SK-N-DZ (cell line): ENCODE measurements around the gene FBXO47.

Source experiments
- DNase-seq: peaks from one replicate; pipeline ENCODE4 v3.0.0-alpha.2; 2015; ENCODE audit warnings: low spot score

FBXO47 gene

GRCh38 chr17:38905375-38905774 lies 61.8 kb downstream of the FBXO47 start:
- no peak for DNase-seq

- no peak for DNase-seq
These were observed 62.3 kb downstream of the FBXO47 start for GRCh38 chr17:38904892-38905291.

DNA sequence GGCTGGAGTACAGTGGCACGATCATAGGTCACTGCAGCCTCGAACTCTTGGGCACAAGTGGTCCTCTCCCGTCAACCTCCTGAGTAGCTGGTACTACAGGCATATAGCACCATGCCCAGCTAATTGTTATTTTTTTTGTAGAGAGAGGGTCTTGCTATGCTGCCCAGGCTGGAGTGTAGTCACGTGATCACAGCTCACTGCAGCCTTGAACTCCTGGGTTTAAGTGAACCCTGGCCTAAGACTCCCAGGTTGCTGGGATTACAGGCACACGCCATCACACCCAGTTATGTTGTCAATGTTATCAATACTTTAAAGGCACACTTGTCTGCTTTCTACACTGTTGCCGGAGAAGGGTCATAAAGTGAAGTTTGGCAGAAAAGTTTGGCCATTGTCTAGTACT lies 63.8 kb downstream of the FBXO47 start:
- DNase-seq: no peak

GRCh38 chr17:38900978-38901656 lies 66.1 kb downstream of the FBXO47 start:
- DNase-seq: peak; percentile 73

DNA sequence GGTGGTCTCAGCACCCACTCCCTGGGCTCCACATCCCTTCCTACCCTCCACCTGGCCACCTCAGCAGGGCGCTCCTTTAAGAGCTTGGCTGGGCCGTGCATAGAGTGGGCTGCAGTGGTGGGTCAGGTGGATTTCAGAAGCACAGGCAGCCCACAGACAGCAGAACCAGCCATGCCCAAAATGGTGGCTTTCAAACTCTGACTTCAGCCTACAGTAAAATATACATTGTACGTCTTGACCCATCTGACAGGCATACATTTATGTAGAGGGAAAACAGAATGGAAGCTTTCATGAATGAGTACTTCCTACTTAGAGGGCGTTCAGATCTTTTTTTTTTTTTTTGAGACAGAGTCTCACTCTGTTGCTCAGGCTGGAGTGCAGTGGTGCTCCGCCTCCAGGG lies 67.8 kb downstream of the FBXO47 start:
- no peak for DNase-seq

- DNase-seq: no peak
These were observed 68.3 kb downstream of the FBXO47 start for GRCh38 chr17:38898812-38899348.

DNA sequence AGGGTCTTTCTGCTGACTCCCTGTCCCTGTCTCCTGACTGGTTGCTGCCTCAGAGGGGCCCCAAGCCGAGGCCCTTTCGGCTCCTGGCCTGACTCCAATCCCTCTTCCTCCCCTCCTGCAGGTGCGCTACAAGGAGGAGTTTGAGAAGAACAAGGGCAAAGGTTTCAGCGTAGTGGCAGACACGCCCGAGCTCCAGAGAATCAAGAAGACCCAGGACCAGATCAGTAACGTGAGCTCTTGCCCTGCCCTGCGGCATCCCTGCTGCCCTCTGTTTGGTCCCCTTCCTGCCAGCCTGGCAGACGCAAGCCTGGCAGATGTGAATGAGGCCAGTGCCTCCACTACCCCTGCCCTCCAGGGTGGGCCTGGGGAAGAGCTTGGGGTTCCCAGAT lies 68.9 kb downstream of the FBXO47 start:
- DNase-seq: no peak

- DNase-seq: no peak
These were observed 69.4 kb downstream of the FBXO47 start for GRCh38 chr17:38897671-38898290.

DNA sequence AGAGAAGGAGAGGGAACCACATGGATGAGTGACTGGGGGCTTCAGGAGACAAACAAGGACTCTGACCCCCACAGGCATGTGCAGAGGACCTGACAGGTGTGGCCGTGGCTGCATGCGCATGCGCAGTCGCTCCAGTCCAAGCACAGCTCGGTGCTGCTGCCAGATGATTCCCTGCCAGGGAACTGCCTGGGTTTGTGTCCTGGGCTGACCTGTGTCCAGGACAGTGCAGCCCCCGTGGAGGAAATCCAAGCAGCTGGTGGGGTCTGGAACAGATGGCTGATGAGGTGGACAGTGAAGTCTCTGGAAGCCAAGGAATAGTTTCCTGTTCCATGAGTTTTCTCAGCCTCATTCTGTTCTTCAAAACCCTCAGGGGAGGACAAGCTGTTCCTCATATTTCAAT lies 70.0 kb downstream of the FBXO47 start:
- no peak for DNase-seq

- no peak for DNase-seq
These were observed 70.8 kb downstream of the FBXO47 start for GRCh38 chr17:38896346-38896954.

- DNase-seq: no peak
These were observed 72.9 kb downstream of the FBXO47 start for GRCh38 chr17:38894276-38894675.

- no peak for DNase-seq
These were observed 73.6 kb downstream of the FBXO47 start for GRCh38 chr17:38893607-38894006.

DNA sequence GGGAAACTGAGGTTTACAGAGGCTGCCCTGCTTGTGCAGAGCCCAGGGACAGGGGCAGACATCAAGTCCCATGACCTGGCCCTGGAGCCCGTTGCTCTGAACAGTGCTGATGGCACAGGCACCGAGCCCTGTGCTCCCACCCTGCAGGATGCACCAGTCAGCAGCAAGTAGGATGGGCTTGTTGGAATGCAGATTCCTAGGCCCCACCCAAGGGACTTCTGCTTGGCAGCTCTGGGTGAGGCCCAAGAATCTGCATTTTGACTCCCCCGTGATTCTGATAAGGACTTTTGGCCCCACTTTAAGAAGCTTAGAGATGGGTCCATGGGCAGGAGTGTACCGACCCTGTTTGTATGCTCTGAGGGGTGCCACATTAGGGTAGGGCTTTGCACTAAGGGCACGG lies 74.1 kb downstream of the FBXO47 start:
- DNase-seq: no peak

DNA sequence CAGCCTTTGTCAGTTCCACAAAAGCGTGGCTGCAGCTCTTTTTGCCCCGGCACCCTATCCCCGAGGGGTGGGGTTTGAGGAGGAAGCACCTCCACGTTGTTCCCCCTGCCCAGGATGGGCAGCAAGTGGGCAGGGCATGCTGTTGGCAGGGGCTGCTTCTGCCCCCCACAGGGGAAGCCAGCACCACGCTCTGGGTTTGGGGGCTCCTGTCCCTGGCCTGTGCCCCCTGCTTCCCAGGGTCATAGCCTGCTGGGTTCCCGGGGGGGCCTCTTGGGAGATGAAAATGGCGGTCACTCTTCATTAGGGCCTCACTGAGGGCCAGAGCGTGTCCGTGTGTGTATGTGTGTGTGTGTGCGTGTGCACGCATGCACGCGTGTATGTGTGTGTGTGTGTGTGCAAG lies 74.6 kb downstream of the FBXO47 start:
- DNase-seq: no peak

- no peak for DNase-seq
These were observed 75.1 kb downstream of the FBXO47 start for GRCh38 chr17:38892083-38892482.

DNA sequence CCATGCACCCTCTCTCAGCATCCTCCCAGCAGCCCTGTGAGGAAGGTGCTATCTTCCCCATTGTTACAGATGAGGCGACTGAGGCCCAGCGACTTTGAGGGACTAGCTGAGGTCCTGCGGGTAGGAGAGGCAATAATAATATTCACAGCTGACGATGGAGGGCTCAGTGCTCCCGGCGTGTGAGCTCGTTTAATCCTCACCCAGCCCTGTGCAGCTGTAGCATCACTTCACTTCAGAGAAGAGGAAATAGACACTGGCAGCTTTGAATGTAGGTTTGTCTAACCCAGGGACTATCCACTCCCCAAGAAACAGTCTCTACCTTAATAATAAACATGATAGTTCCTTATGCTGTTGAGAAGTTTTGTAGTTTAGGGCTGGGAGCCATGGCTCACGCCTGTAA lies 75.8 kb downstream of the FBXO47 start:
- no peak for DNase-seq

GRCh38 chr17:38890410-38890746 lies 76.8 kb downstream of the FBXO47 start:
- no peak for DNase-seq

DNA sequence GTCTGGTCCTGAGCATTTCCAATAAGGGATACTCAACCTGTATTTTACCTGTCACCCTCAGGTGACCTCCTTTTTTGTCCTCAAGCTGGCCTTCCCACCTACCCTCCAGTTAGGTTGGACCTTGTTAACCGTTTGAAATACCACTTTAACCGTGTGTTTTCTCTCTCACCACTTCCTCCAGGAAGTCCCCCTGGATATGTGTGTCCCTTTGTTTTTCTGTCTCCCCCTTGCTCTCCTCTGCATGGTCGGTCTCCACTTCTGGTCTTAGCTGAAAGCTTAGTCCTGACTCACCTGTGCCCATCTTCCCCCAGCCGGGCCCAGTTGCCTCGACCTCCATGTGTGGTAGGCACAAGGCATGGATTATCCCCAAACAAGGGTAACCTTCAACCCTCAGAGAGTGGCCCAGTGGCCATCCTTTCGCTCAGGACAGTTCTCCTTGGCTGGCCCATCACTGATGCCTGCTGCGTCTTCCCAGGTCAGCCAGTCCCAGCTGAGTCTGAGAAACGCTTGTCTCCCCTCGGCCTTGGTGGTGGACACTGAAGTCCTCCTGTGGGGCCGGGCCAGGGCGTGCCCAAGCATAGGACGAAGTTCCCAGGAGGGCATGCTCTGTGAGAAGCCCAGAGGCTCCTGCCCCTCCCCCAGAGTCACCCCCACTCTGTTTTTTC lies 77.3 kb downstream of the FBXO47 start:
- DNase-seq: no peak

DNA sequence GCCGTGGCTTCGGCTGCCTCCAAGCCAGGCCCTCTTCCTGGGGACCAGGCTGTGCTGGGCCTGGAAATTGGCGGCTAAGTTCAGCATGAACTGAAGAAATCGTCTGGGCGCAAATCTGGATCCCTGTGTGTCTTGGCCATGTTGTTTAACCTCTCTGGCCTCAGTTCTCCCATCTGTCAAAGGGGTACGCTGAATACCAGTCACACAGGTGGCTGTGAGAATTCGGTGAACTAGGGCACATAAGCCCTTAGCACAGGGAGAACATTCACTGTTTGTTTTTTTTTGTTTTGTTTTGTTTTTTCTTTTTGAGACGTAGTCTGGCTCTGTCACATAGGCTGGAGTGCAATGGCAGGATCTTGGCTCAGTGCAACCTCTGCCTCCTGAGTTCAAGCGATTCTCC lies 78.4 kb downstream of the FBXO47 start:
- no peak for DNase-seq

GRCh38 chr17:38886643-38887010 lies 80.6 kb downstream of the FBXO47 start:
- no peak for DNase-seq
